Common myeloid progenitor, CD34-positive (primary cell): ENCODE data around the gene PHIP.

Source experiments
- CTCF ChIA-PET: fragments of 350-600 bp; sonication (Branson Sonifier 250); formaldehyde crosslinking; loops from one replicate; lab custom pipeline; 2021; ENCODE audit warnings: antibody characterized with exemption; lab: Charles Lee
- POLR2A ChIA-PET: fragments of 350-600 bp; sonication (Branson Sonifier 250); formaldehyde crosslinking; loops from one replicate; lab custom pipeline; 2021; ENCODE audit warnings: antibody characterized with exemption; lab: Charles Lee
- DNase-seq, 3 donors: peaks; one replicate each; pipeline versions ENCODE4 v3.0.0 to v3.0.0-alpha.2; 2013
- H3K27ac ChIP-seq, 2 experiments: 1 replicate in 1 of 2; 2 replicates in 1 of 2; pipeline ENCODE4 v1.7.0; 2013; ENCODE audit warnings: inconsistent platforms in 2 of 2, low read length in 2 of 2, mild to moderate bottlenecking in 2 of 2, low read depth in 1 of 2, moderate library complexity in 1 of 2; ENCODE audit not compliant: severe bottlenecking in 2 of 2, insufficient read depth in 1 of 2, poor library complexity in 1 of 2
- H3K27me3 ChIP-seq, 5 experiments: replicated peaks in 2 of 5; 1 replicate in 3 of 5; 2 replicates in 2 of 5; pipeline versions ENCODE4 v1.6.1 to v1.7.0; 2013; ENCODE audit warnings: low read length in 4 of 5, mild to moderate bottlenecking in 2 of 5, moderate library complexity in 2 of 5, inconsistent platforms in 1 of 5; ENCODE audit not compliant: insufficient read depth in 5 of 5, control insufficient read depth in 4 of 5
- H3K36me3 ChIP-seq, 4 experiments: 1 replicate in 2 of 4; 2 replicates in 2 of 4; pipeline versions ENCODE4 v1.6.1 to v1.7.0; 2013; ENCODE audit warnings: low read length in 3 of 4, control low read depth in 1 of 4, mild to moderate bottlenecking in 1 of 4; ENCODE audit not compliant: control insufficient read depth in 4 of 4, insufficient read depth in 4 of 4
- H3K4me1 ChIP-seq, 4 experiments: 1 replicate in 3 of 4; 2 replicates in 1 of 4; pipeline versions ENCODE4 v1.6.1 to v1.7.1; 2013; ENCODE audit warnings: low read length in 3 of 4, mild to moderate bottlenecking in 3 of 4, control low read depth in 1 of 4, inconsistent platforms in 1 of 4, moderate library complexity in 1 of 4; ENCODE audit not compliant: control insufficient read depth in 4 of 4, insufficient read depth in 4 of 4; ENCODE audit errors: control extremely low read depth in 1 of 4
- H3K4me3 ChIP-seq, 7 experiments: 1 replicate in 4 of 7; 2 replicates in 3 of 7; pipeline versions ENCODE4 v1.5.1 to v1.7.0; 2013; ENCODE audit warnings: mild to moderate bottlenecking in 7 of 7, low read length in 6 of 7, moderate library complexity in 6 of 7, inconsistent platforms in 2 of 7, low read depth in 2 of 7, control low read depth in 1 of 7; ENCODE audit not compliant: insufficient read depth in 4 of 7, control insufficient read depth in 1 of 7; ENCODE audit errors: extremely low read depth in 1 of 7
- H3K9me3 ChIP-seq, 5 experiments: 1 replicate in 4 of 5; 2 replicates in 1 of 5; pipeline versions ENCODE4 v1.6.1 to v1.7.1; 2013; ENCODE audit warnings: low read length in 4 of 5, mild to moderate bottlenecking in 2 of 5, inconsistent platforms in 1 of 5, low read depth in 1 of 5, moderate library complexity in 1 of 5; ENCODE audit not compliant: control insufficient read depth in 4 of 5, insufficient read depth in 2 of 5; ENCODE audit errors: control extremely low read depth in 1 of 5
- WGBS: methylation state at CpG from one replicate; pipeline ENCODE4 v1.1.5; 2013; ENCODE audit not compliant: insufficient coverage; 5-methylcytosine and 5-hydroxymethylcytosine counted together

The PHIP gene

DNA sequence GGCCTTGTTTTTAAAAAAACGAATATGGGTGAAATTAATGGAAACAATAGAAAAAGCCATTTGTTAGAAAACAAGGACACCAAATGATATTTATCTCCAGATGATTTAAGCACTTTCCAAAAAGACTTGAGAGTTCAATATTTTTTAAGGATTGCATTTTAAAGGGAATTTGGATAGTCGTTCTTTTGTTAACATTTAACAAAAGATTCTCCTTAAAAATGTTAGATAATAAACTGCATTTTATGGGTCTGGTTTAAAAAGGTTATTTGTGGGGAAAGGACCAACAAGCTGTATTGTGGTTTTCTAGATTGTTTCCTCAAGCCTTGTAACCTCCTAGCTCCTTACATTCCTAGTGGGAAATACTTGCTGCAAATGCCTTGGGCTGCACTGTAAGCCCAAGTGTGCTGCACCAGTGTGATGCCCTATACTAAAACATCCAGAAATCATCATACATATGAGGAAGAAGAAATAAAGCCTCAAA lies 1.5 kb upstream of the PHIP start:
- Histone ChIP-seq H3K27me3 (peaks cover 0 to 2% (median 0%) of the 10 kb centered on the region in 5 experiments), H3K4me1 (peaks cover 16 to 43% (median 27%) of the 10 kb centered on the region in 4 experiments), H3K4me3 (peak overlapping the region in 6 of 7 experiments; percentile 84 to 100 (median 94)), H3K27ac (peak overlapping the region; percentile 92 to 97), H3K9me3 (no peaks in the 10 kb centered on the region), H3K36me3 (peaks cover 0 to 12% (median 0%) of the 10 kb centered on the region in 4 experiments)
- WGBS = no CpG with 5 or more reads among the region's 2 CpGs
- ChIA-PET CTCF (interaction anchor here (1.3 to 1.7 kb wide), 2 partner anchors 12 kb away, joined by 3 to 4 read pairs; no protein-coding TSS in a partner anchor), POLR2A (no interaction called here)
- DNase-seq = peak in 1 of 3 donors; percentile 22

- POLR2A ChIA-PET = interaction anchor here (0.6 kb wide), 1 partner anchor 16 kb away, joined by 4 read pairs; no protein-coding TSS in a partner anchor
- WGBS = 0% methylated on average over 20 of the region's 49 CpGs
- CTCF ChIA-PET = interaction anchor here (1.8 kb wide), 1 partner anchor 21 kb away, joined by 5 read pairs; no protein-coding TSS in a partner anchor
- H3K9me3 ChIP-seq = no peaks in the 10 kb centered on the region
- peaks cover 0 to 15% (median 3%) of the 10 kb centered on the region in 4 experiments for H3K36me3 ChIP-seq
- peak overlapping the region; percentile 78 to 100 (median 92) for H3K4me3 ChIP-seq
- H3K27me3 ChIP-seq = no peaks in the 10 kb centered on the region
- DNase-seq = peak in 1 of 3 donors; percentile 56
- H3K27ac ChIP-seq = peak overlapping the region; percentile 92 to 97
- peaks cover 16 to 45% (median 26%) of the 10 kb centered on the region in 4 experiments for H3K4me1 ChIP-seq
Observed at GRCh38 chr6:79077715-79078074, 359 bp downstream of the PHIP start.

DNA sequence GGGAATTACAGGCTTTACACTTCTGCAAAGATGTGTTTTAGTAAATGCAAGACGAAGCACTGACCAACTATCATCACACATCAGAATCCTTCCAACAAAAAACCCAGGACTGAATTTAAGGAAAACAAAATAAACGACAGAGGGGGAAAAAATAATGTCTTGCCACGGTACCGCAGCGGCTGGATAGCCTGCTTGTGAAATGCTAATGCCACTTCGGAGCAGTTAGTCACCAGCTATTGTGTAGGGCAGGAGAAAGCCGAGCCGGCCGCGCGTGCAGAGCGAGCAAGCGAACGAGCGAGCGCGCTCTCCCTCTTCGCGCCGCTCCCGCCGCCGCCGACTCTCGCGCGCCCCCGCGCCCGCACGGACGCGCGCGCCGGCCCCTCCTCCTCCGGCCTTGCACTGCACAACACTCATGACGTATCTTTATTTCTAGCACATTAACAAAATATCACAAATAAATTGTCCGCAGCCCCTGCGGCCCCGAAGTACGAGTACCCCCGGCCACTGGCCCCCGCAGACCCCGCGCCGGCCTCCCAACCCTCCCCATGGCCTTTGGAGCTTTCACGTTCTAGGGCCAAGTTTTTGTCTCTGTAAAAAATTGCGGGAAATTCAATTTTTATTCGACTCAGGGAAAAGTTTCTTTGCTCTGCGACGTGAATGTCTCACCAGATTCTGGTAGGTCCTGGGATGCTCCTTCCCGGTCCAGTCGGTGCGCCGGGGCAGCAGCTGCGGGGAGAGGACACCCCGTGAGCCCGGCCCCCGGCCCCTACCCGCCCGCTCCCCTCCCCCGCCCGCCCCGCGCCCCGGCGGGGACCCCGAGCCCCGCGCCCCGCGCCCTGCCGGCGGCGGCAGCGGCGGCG lies 1.0 kb downstream of the PHIP start:
- H3K27ac ChIP-seq = peak overlapping the region; percentile 87 to 95

DNA sequence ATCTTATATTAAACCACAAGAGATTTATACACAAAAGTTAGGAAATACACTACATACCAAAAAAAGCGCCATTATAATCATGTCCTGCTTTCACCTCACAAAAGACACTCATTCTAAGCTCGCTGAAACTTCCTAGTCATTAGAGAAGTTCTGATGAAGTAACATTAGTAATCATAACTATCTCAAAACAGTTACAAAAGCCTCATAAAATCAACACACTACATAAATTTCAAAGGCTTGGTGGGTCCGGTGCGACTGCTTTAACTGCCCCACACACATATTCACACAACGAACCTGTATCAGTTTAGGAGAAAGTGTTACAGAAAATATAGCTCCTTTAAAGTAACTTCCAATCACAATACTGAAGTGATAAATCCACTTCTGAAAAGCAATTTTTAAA lies 1.9 kb downstream of the PHIP start:
- peaks cover 0 to 19% (median 4%) of the 10 kb centered on the region in 4 experiments for H3K36me3 ChIP-seq
- peak overlapping the region in 6 of 7 experiments; percentile 84 to 100 (median 94) for H3K4me3 ChIP-seq
- DNase-seq = peak in 1 of 3 donors; percentile 26
- POLR2A ChIA-PET = interaction anchor here (0.5 kb wide), 1 partner anchor 22 kb away, joined by 3 read pairs; no protein-coding TSS in a partner anchor
- peaks cover 13 to 40% (median 22%) of the 10 kb centered on the region in 4 experiments for H3K4me1 ChIP-seq
- H3K9me3 ChIP-seq = no peaks in the 10 kb centered on the region
- H3K27ac ChIP-seq = peak overlapping the region; percentile 62 to 95
- CTCF ChIA-PET = interaction anchor here (1.8 to 2.3 kb wide), 3 partner anchors 11 to 21 kb away, joined by 5 to 10 read pairs (median 8); no protein-coding TSS in a partner anchor
- no CpG with 5 or more reads among the region's 5 CpGs for WGBS
- H3K27me3 ChIP-seq = no peaks in the 10 kb centered on the region

More for the DNA sequence above, 1.0 kb downstream of the PHIP start:
- H3K36me3 ChIP-seq = peaks cover 0 to 19% (median 4%) of the 10 kb centered on the region in 4 experiments
- H3K27me3 ChIP-seq = no peaks in the 10 kb centered on the region
- no peaks in the 10 kb centered on the region for H3K9me3 ChIP-seq
- DNase-seq = peak; percentile 88 to 95 (median 94)
- H3K4me3 ChIP-seq = peak overlapping the region; percentile 55 to 100 (median 94)
- POLR2A ChIA-PET = interaction anchor here (0.6 to 0.7 kb wide), 2 partner anchors 15 to 457 kb away, joined by 3 to 7 read pairs; no protein-coding TSS in a partner anchor
- under 1% methylated on average over 63 of the region's 79 CpGs for whole genome bisulfite sequencing
- CTCF ChIA-PET = interaction anchor here (1.8 to 2.3 kb wide), 3 partner anchors 12 to 22 kb away, joined by 5 to 10 read pairs (median 8); no protein-coding TSS in a partner anchor
- peaks cover 13 to 42% (median 24%) of the 10 kb centered on the region in 4 experiments for H3K4me1 ChIP-seq

GRCh38 chr6:79073888-79074287 lies 4.2 kb downstream of the PHIP start:
- peaks cover 9 to 34% (median 12%) of the 10 kb centered on the region in 4 experiments for H3K4me1 ChIP-seq
- H3K36me3 ChIP-seq = peaks cover 4 to 32% (median 6%) of the 10 kb centered on the region in 4 experiments
- H3K9me3 ChIP-seq = no peaks in the 10 kb centered on the region
- H3K4me3 ChIP-seq = no peak overlapping the region
- WGBS = no CpG with 5 or more reads among the region's 1 CpG
- no peaks in the 10 kb centered on the region for H3K27me3 ChIP-seq
- ChIA-PET CTCF (interaction anchor here (1.4 to 1.5 kb wide), 3 partner anchors 9 to 25 kb away, joined by 3 to 6 read pairs (median 3); no protein-coding TSS in a partner anchor), POLR2A (no interaction called here)
- no peak for DNase-seq
- no peak overlapping the region for H3K27ac ChIP-seq

DNA sequence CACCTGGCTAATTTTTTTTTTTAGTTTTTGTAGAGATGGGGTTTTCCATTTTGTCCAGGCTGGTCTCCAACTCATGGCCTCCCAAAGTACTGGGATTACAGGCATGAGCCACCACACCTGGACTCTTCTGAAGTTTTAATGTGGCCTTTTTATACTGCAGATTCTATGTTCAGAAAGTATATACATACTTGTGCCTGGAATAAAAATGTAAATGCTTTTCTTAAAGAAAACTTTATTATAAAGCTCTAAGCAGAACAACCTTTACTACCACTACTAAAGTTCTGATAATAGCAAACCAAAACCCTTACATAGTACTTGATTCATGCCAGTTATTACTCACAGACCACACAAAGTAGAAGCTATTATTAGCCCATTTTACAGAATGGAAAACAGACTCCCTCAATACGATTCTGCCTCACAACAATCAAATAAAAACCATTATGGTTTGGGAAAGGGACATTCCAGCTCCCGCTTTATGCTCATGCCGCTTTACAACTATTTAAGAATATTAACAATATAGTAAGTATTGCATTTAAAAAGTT lies 5.3 kb downstream of the PHIP start:
- no CpG with 5 or more reads among the region's 3 CpGs for WGBS

More for the DNA sequence above, 5.3 kb downstream of the PHIP start:
- no peaks in the 10 kb centered on the region for H3K27me3 ChIP-seq
- no peak overlapping the region for H3K4me3 ChIP-seq
- CTCF ChIA-PET = interaction anchor here (0.9 kb wide), 1 partner anchor 20 kb away, joined by 3 read pairs; no protein-coding TSS in a partner anchor
- POLR2A ChIA-PET = interaction anchor here (0.6 kb wide), 2 partner anchors 121 to 558 kb away, joined by 3 to 4 read pairs; no protein-coding TSS in a partner anchor
- peaks cover 9 to 32% (median 11%) of the 10 kb centered on the region in 4 experiments for H3K4me1 ChIP-seq
- H3K27ac ChIP-seq = no peak overlapping the region
- no peak for DNase-seq
- no peaks in the 10 kb centered on the region for H3K9me3 ChIP-seq
- peaks cover 6 to 32% (median 8%) of the 10 kb centered on the region in 4 experiments for H3K36me3 ChIP-seq
